K562 (cell line): ENCODE results near the gene CHST1. TPM values are rescaled to one million over a fixed set of nuclear protein-coding genes. Genes with fewer than 3 reads are reported as not detected.

ENCODE experiments used
- ATAC-seq: fragments of 200-7000 bp; cut with Tn5 transposase; 3 replicates; pipeline ENCODE4 v1.9.1; 2020; ENCODE audit warnings: moderate library complexity
- BruUV-seq: library from RNA; stranded (reverse); fragments of 400-500 nt; replicated peaks from 2 replicates; lab custom pipeline; 2021; lab: Mats Ljungman, UMichigan
- CTCF ChIA-PET: fragments of 300-600 bp; formaldehyde crosslinking; extraction: SDS; loops from one replicate; lab custom pipeline; 2021; ENCODE audit warnings: low intra/inter-chr PET ratio; lab: Yijun Ruan, JAX
- POLR2A ChIA-PET: fragments of 300-600, 350-650 bp; sonication (Branson Sonifier 250); formaldehyde crosslinking; extraction: SDS; loops from one replicate; lab custom pipeline; 2021; ENCODE audit warnings: antibody characterized with exemption, inconsistent platforms; lab: Yijun Ruan, JAX
- DNase-seq, 4 experiments: peaks; one replicate each; pipeline versions ENCODE4 v3.0.0 to v3.0.0-alpha.2; 2011 to 2018; ENCODE audit warnings: low spot score in 3 of 4, mixed read lengths in 3 of 4; ENCODE audit errors: extremely low read depth in 1 of 4
- FAIRE-seq: peaks from 2 replicates; lab custom pipeline; 2011; peaks lifted over from hg19 to GRCh38; lab: Jason Lieb, UNC
- H2AFZ ChIP-seq: 2 replicates; pipeline ENCODE4 v1.6.0; 2011; ENCODE audit warnings: low read depth, low read length, control low read depth, inconsistent platforms
- H3K27ac ChIP-seq: fragments of 200-600 bp; 3 replicates; pipeline ENCODE4 v1.8.0; 2011; ENCODE audit warnings: low read depth, mild to moderate bottlenecking, control low read depth, inconsistent platforms, low read length, moderate library complexity, mixed read lengths; ENCODE audit errors: extremely low read depth
- H3K27me3 ChIP-seq, 2 experiments: fragments of 300-600 bp in 1 of 2; 2 replicates in 1 of 2; 3 replicates in 1 of 2; pipeline versions ENCODE4 v1.6.0 to v1.8.0; 2011; ENCODE audit warnings: inconsistent platforms in 2 of 2, low read length in 2 of 2, mild to moderate bottlenecking in 1 of 2, mixed read lengths in 1 of 2, moderate library complexity in 1 of 2; ENCODE audit not compliant: control insufficient read depth in 2 of 2, insufficient read depth in 2 of 2
- H3K36me3 ChIP-seq: fragments of 300-600 bp; 3 replicates; pipeline ENCODE4 v1.8.0; 2011; ENCODE audit warnings: mild to moderate bottlenecking, low read length, inconsistent platforms; ENCODE audit not compliant: control insufficient read depth, insufficient read depth
- H3K4me1 ChIP-seq, 2 experiments: fragments of 200-600 bp in 1 of 2; replicated peaks in 1 of 2; 2 replicates in 1 of 2; 3 replicates in 1 of 2; pipeline versions ENCODE4 v1.5.1 to v1.8.0; 2011; ENCODE audit warnings: inconsistent platforms in 2 of 2, low read length in 2 of 2, mild to moderate bottlenecking in 1 of 2, mixed read lengths in 1 of 2, moderate library complexity in 1 of 2; ENCODE audit not compliant: control insufficient read depth in 2 of 2, insufficient read depth in 2 of 2
- H3K4me2 ChIP-seq: 2 replicates; pipeline ENCODE4 v1.6.1; 2011; ENCODE audit warnings: low read length, control low read depth, inconsistent platforms, mixed read lengths; ENCODE audit not compliant: insufficient read depth
- H3K4me3 ChIP-seq: fragments of 200-600 bp; sonication (generic), shearing (Covaris generic); 2 replicates; pipeline ENCODE4 v1.5.1; 2016; ENCODE audit warnings: control low read depth, inconsistent platforms
- H3K79me2 ChIP-seq: fragments of 200-600 bp; 3 replicates; pipeline ENCODE4 v1.8.0; 2011; ENCODE audit warnings: low read length, inconsistent platforms; ENCODE audit not compliant: control insufficient read depth, insufficient read depth
- H3K9ac ChIP-seq, 2 experiments: 2 replicates each; pipeline versions ENCODE4 v1.6.0 to v1.6.1; 2011; ENCODE audit warnings: low read depth in 2 of 2, low read length in 2 of 2, control low read depth in 1 of 2, inconsistent platforms in 1 of 2, mild to moderate bottlenecking in 1 of 2, mixed read lengths in 1 of 2; ENCODE audit not compliant: insufficient read depth in 1 of 2
- H3K9me1 ChIP-seq: one replicate; pipeline ENCODE4 v1.6.0; 2011; ENCODE audit warnings: inconsistent platforms, mild to moderate bottlenecking, low read length, moderate library complexity; ENCODE audit not compliant: control insufficient read depth, insufficient read depth
- H3K9me3 ChIP-seq: replicated peaks from 2 replicates; pipeline ENCODE4 v1.5.1; 2011; ENCODE audit warnings: low read depth, low read length, inconsistent platforms; ENCODE audit not compliant: control insufficient read depth, insufficient read depth
- H4K20me1 ChIP-seq: replicated peaks from 2 replicates; pipeline ENCODE4 v1.6.1; 2011; ENCODE audit warnings: low read length, inconsistent platforms, mixed read lengths; ENCODE audit not compliant: control insufficient read depth, insufficient read depth
- CC2D1A ChIP-seq: fragments of 450-650 bp; IDR thresholded peaks from 2 replicates; pipeline ENCODE4 v1.6.1; 2017; ENCODE audit warnings: mild to moderate bottlenecking
- FOXJ3 ChIP-seq: sonication (generic); formaldehyde crosslinking; IDR thresholded peaks from 2 replicates; pipeline ENCODE4 v1.4.0; 2020; ENCODE audit warnings: mild to moderate bottlenecking, missing genetic modification reagents
- IRF2 ChIP-seq: sonication (generic); formaldehyde crosslinking; IDR thresholded peaks from 2 replicates; pipeline ENCODE4 v1.8.1; 2022; ENCODE audit warnings: mild to moderate bottlenecking, missing genetic modification reagents
- PRDM10 ChIP-seq: fragments of 450-650 bp; IDR thresholded peaks from 2 replicates; pipeline ENCODE4 v1.6.1; 2018; ENCODE audit not compliant: partially characterized antibody
- SIRT6 ChIP-seq: IDR thresholded peaks from one replicate; pipeline ENCODE4 v1.6.1; 2012; ENCODE audit warnings: low read depth, mild to moderate bottlenecking, control low read depth, inconsistent platforms, low read length, moderate library complexity
- WGBS: fragments of 100-300 bp; shearing (Covaris generic); methylation state at CpG from one replicate; pipeline ENCODE4 v1.1.6; 2016; ENCODE audit warnings: low coverage, mixed read lengths; ENCODE audit not compliant: insufficient coverage; ENCODE audit errors: missing lambda C conversion rate; 5-methylcytosine and 5-hydroxymethylcytosine counted together
- in situ Hi-C: fragments of 300-500 bp; cut with MboI; formaldehyde crosslinking; loops from 4 replicates; pipeline ENCODE4 v1.15.0; 2018; ENCODE audit warnings: inconsistent platforms, mixed read lengths
- intact Hi-C: fragments of 100-400 bp; cut with micrococcal nuclease; formaldehyde crosslinking; loops from 2 replicates; pipeline ENCODE4 v1.14.2; 2022
- polyA plus RNA-seq, 8 experiments: library from polyadenylated mRNA; depleted of rRNA in 4 of 8; stranded (reverse) in 5 of 8; unstranded in 3 of 8; fragments of >200 nt; fragmentation: Nextera tagmentation in 2 of 8; fragmentation: Illumina TruSeq in 1 of 8; extraction: Ambion mirVana in 2 of 8; extraction: Trizol in 1 of 8; gene quantifications; 2 replicates each; pipeline versions ENCODE4 v1.2.1 to v1.2.3, GENCODE V29; 2011 to 2014; ENCODE audit warnings: inconsistent platforms in 1 of 8, missing spikeins in 1 of 8
- total RNA-seq, 7 experiments: library from RNA; depleted of rRNA in 6 of 7; stranded (reverse); fragments of >200 nt in 6 of 7; fragmentation: Illumina TruSeq in 2 of 7; extraction: Trizol in 2 of 7; gene quantifications; 2 replicates each; pipeline versions ENCODE4 v1.2.1 to v1.2.3, GENCODE V29; 2011 to 2021; ENCODE audit warnings: low replicate concordance in 1 of 7
- TF ChIP-seq, protein P1 (sequence below): sonication (generic); formaldehyde crosslinking; IDR thresholded peaks from 2 replicates; pipeline ENCODE4 v1.8.0; 2022; ENCODE audit warnings: mild to moderate bottlenecking, missing genetic modification reagents
- TF ChIP-seq, protein P2 (sequence below): sonication (generic); formaldehyde crosslinking; IDR thresholded peaks from 2 replicates; pipeline ENCODE4 v1.8.0; 2022; ENCODE audit warnings: mild to moderate bottlenecking, missing genetic modification reagents, borderline replicate concordance

CHST1 gene
- total and polyA plus RNA-seq, 9 of the 15 experiments (the other 6 are each of a cell fraction or from before 2014, with no cell fraction given), result 0.04 to 0.32 (median 0.18) TPM; not detected in 4

GRCh38 chr11:45692808-45693453, 27.5 kb upstream of the CHST1 start:
- no peak overlapping the region for H3K4me3 ChIP-seq
- no peaks in the 10 kb centered on the region; the same call in 1 of the 2 replicates for H4K20me1 ChIP-seq
- no peaks in the 10 kb centered on the region for H3K4me1 ChIP-seq
- in situ Hi-C loops, result no loop called here
- BruUV-seq, result no TSS peak
- ChIA-PET POLR2A (interaction anchor here (0.5 to 1.3 kb wide), 3 partner anchors 18 to 359 kb away, joined by 3 to 6 read pairs (median 3); no protein-coding TSS in a partner anchor), CTCF (no interaction called here)
- no peak for FAIRE-seq
- H3K9me1 ChIP-seq, result no peaks in the 10 kb centered on the region
- H3K9me3 ChIP-seq, result no peaks in the 10 kb centered on the region
- H3K36me3 ChIP-seq, result no peaks in the 10 kb centered on the region
- 4% methylated on average over 10 of the region's 10 CpGs for WGBS
- DNase-seq, result no peak
- TF ChIP-seq, protein P1, sequence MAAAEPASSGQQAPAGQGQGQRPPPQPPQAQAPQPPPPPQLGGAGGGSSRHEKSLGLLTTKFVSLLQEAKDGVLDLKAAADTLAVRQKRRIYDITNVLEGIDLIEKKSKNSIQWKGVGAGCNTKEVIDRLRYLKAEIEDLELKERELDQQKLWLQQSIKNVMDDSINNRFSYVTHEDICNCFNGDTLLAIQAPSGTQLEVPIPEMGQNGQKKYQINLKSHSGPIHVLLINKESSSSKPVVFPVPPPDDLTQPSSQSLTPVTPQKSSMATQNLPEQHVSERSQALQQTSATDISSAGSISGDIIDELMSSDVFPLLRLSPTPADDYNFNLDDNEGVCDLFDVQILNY, result no peak
- no peak for TF ChIP-seq SIRT6
- no peak for TF ChIP-seq FOXJ3 (CRISPR knock-in tag)
- TF ChIP-seq PRDM10, result peak; percentile 19
- no peak for TF ChIP-seq CC2D1A
- TF ChIP-seq, protein P2, sequence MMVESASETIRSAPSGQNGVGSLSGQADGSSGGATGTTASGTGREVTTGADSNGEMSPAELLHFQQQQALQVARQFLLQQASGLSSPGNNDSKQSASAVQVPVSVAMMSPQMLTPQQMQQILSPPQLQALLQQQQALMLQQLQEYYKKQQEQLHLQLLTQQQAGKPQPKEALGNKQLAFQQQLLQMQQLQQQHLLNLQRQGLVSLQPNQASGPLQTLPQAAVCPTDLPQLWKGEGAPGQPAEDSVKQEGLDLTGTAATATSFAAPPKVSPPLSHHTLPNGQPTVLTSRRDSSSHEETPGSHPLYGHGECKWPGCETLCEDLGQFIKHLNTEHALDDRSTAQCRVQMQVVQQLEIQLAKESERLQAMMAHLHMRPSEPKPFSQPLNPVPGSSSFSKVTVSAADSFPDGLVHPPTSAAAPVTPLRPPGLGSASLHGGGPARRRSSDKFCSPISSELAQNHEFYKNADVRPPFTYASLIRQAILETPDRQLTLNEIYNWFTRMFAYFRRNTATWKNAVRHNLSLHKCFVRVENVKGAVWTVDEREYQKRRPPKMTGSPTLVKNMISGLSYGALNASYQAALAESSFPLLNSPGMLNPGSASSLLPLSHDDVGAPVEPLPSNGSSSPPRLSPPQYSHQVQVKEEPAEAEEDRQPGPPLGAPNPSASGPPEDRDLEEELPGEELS (CRISPR knock-in tag), result no peak
- TF ChIP-seq IRF2 (CRISPR knock-in tag), result no peak
- H2AFZ ChIP-seq, result no peak overlapping the region
- no peaks in the 10 kb centered on the region for H3K79me2 ChIP-seq
- H3K27me3 ChIP-seq, result peaks cover 13 to 52% of the 10 kb centered on the region in 2 experiments
- intact Hi-C loops, result no loop called here
- no peak overlapping the region for H3K27ac ChIP-seq
- ATAC-seq, result no peak
- H3K4me2 ChIP-seq, result no peak overlapping the region
- no peak overlapping the region for H3K9ac ChIP-seq
